Activated naive CD8-positive, alpha-beta T cell treated with anti-CD3 and anti-CD28 coated beads, Interleukin-2, amount 50 U/mL, for 16 hours (primary cell): ENCODE measurements around the gene ABHD8.

ENCODE experiments used
- DNase-seq: peaks from one replicate; pipeline ENCODE4 v3.0.0-alpha.2; 2020; ENCODE audit warnings: low read depth, low spot score

The ABHD8 gene

DNA sequence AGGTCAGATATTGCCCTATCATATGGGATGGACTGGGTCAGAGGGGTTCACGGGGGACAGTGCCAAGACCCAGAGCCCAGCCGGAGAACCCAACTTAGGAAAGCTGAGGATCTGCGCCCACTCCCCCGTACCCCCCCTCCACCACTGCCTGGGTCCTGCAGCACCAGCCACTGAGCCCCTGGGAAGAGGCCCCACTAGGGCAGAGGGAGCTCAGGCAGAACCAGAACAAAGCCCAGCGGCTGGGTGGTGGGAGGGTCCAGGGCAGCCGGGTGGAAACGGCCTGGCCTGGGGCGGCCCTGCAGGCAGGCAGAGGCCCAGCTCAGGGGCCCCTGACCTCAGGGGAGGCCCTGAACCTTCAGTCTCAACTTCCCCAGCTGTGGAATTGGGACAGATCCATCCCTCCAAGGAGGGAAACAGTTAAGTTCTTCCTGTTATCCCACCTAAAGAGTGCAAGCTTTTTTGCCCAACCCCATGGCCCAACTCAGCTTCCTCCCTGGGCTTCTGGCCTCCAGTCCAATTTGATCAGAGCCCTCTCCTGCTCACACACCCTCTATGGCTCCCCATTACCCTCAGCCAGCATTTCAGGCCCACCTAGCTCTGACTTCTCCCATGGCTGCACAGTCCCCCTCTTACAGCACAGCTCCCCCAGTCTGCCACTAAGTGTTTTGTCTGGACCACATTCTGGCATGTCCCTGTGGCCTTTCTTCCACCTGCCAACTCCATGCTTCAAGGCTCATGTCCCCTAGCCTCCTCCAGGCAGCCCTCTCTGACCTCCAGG lies 60.6 kb downstream of the ABHD8 start:
- DNase-seq, result no peak
